Neuron (in vitro differentiated cells): ENCODE measurements around the gene EFNA1.
"Not testable (repeated sequence)": the region's sequence is repeated elsewhere in the genome, so short reads cannot be mapped to it uniquely, and the experiment has no call there.

Experiments
- H2AFZ ChIP-seq: one replicate; pipeline ENCODE4 v1.6.1; 2013; ENCODE audit warnings: low read depth, mild to moderate bottlenecking, inconsistent platforms, low read length, moderate library complexity
- H3K27me3 ChIP-seq: one replicate; pipeline ENCODE4 v1.6.1; 2013; ENCODE audit warnings: low read length; ENCODE audit not compliant: insufficient read depth
- H3K36me3 ChIP-seq: one replicate; pipeline ENCODE4 v1.6.1; 2013; ENCODE audit warnings: low read length; ENCODE audit not compliant: insufficient read depth
- H3K4me1 ChIP-seq: one replicate; pipeline ENCODE4 v1.6.1; 2013; ENCODE audit warnings: low read length; ENCODE audit not compliant: insufficient read depth
- H3K4me3 ChIP-seq: 2 replicates; pipeline ENCODE4 v1.5.1; 2013; ENCODE audit warnings: mild to moderate bottlenecking, low read length, moderate library complexity
- H3K9me3 ChIP-seq: one replicate; pipeline ENCODE4 v1.6.1; 2013; ENCODE audit warnings: low read length

Gene EFNA1

DNA sequence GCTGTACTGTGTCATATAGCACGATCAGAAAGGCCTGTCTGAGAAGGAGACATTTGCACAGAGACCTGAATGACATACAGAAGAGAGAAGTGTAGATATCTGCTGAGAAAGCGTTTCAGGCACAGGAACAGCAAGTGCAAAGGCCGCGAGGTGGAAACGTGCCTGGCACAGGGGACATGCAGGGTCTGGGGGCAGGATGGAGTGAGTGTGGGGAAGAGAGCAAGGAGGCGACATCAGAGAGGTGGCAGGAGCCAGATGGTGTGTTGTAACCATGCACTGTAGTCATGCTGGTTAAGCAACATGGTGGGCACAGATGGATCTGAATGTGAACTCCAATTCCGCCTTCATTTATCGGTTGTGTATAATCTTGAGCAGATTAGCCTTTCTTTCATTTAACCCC, 32.5 kb downstream of the EFNA1 start:
- Histone ChIP-seq H3K9me3 (no peaks in the 10 kb centered on the region), H3K4me1 (no peaks in the 10 kb centered on the region), H2AFZ (no peak overlapping the region), H3K36me3 (no peaks in the 10 kb centered on the region), H3K4me3 (no peak overlapping the region), H3K27me3 (peaks cover 9% of the 10 kb centered on the region)

DNA sequence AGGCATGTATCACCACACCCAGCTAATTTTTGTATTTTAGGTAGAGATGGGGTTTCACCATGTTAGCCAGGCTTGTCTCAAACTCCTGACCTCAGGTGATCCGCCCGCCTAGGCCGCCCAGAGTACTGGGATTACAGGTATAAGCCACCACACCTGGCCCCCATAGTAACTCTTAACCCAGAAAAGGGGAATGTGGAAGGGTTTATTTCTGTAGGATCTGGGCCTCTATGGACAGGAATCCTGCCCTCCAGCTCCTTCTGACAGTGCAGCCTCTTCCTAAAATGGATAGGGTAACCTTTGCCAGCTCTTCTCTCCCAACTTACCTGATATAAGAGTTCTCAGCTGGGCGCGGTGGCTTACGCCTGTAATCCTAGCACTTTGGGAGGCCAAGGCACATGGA, 35.0 kb downstream of the EFNA1 start:
- not testable (repeated sequence) for H3K27me3 ChIP-seq, H3K9me3 ChIP-seq, H3K36me3 ChIP-seq, H3K4me3 ChIP-seq, H3K4me1 ChIP-seq, H2AFZ ChIP-seq

DNA sequence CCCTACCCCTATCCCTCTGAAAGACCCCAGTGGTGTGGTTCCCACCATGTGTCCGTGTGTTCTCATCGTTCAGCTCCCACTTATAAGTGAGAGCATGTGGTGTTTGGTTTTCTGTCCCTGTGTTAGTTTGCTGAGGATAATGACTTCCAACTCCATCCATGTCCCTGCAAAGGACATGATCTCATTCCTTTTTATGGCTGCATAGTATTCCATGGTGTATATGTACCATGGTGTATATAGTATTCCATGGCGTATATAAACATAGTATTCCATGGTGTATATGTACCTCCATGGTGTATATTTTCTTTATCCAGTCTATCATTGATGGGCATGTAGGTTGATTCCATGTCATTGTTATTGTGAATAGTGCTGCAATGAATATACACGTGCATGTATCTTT, 36.1 kb downstream of the EFNA1 start:
- not testable (repeated sequence) for H2AFZ ChIP-seq, H3K9me3 ChIP-seq, H3K27me3 ChIP-seq, H3K36me3 ChIP-seq, H3K4me1 ChIP-seq, H3K4me3 ChIP-seq

DNA sequence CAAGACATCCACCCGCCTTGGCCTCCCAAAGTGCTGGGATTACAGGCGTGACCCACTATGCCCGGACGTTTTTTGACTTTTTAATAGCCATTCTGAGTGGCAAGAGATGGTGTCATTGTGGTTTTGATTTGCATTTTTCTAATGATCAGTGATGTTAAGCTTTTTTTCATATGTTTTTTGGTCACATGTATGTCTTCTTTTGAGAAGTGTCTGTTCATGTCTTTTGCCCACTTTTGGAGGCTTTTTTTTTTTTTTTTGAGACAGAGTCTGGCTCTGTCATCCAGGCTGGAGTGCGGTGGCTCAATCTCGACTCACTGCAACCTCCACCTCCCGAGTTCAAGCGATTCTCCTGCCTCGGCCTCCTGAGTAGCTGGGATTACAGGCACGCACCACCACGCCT, 36.9 kb downstream of the EFNA1 start:
- H3K4me1 ChIP-seq, result not testable (repeated sequence)

DNA sequence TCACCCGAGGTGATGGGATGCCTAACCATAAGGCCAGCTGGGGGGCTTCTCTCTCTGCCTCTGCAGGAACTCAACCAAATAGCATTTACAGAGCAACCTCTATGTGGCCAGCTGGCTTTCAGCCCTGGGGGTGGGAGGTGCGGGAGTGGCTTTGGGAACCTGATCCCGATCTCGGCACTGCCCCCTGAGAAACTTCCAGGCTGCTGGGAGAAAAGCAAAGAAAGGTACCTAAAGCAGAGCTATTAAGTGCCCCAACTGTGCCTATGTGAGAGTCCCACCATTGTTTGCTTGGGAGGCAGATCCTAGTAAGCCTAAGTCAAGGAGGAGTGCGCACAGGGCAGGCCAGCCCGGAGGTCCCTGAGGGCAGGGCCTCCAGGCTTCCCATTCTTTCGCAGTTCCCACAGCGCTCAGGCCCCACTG, 38.4 kb downstream of the EFNA1 start:
- Histone ChIP-seq H3K4me3 (no peak overlapping the region), H2AFZ (no peak overlapping the region), H3K9me3 (no peaks in the 10 kb centered on the region), H3K4me1 (peaks cover 10% of the 10 kb centered on the region), H3K27me3 (no peaks in the 10 kb centered on the region), H3K36me3 (peaks cover 16% of the 10 kb centered on the region)

More for the DNA sequence above, 36.9 kb downstream of the EFNA1 start:
- H3K9me3 ChIP-seq, H3K27me3 ChIP-seq, H3K4me3 ChIP-seq, H2AFZ ChIP-seq, H3K36me3 ChIP-seq: not testable (repeated sequence)

DNA sequence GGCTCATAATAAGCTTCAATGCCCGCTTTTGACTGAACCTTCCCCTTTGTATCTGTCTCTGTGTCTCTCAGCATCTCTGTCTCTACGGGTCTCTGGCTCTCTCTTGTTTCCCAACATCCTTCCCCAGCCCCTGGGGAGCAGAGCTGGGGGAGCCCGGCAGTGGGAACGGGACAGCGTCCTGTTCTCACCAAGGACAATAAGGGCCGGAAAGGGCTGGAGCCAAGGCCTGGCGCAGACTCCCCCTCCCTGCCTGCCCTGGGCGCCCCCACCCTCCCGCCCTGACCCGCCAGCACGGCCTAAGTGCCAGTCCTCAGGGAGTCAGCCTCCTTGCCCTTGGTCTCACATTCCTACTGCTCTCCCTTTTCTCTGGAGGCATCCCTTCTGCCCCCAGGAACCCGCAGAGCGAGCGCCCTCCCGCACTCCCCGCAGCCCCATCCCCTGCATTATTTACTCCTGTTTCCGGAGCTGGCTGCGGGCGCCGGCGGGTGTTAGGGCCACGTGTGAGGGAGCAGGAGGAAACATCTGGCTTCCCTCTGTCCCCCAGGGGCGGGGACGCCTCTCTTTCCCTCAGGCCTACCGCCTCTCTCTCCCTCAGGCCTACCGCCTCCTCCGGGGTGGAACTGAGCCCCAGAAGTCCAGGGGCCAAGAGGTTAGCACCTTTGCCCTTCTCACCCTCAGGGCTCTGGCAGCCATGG, 38.9 kb downstream of the EFNA1 start:
- H3K4me3 ChIP-seq, result no peak overlapping the region
- H3K27me3 ChIP-seq, result no peaks in the 10 kb centered on the region
- peaks cover 16% of the 10 kb centered on the region for H3K36me3 ChIP-seq
- H3K4me1 ChIP-seq, result peaks cover 10% of the 10 kb centered on the region
- H3K9me3 ChIP-seq, result no peaks in the 10 kb centered on the region
- no peak overlapping the region for H2AFZ ChIP-seq

DNA sequence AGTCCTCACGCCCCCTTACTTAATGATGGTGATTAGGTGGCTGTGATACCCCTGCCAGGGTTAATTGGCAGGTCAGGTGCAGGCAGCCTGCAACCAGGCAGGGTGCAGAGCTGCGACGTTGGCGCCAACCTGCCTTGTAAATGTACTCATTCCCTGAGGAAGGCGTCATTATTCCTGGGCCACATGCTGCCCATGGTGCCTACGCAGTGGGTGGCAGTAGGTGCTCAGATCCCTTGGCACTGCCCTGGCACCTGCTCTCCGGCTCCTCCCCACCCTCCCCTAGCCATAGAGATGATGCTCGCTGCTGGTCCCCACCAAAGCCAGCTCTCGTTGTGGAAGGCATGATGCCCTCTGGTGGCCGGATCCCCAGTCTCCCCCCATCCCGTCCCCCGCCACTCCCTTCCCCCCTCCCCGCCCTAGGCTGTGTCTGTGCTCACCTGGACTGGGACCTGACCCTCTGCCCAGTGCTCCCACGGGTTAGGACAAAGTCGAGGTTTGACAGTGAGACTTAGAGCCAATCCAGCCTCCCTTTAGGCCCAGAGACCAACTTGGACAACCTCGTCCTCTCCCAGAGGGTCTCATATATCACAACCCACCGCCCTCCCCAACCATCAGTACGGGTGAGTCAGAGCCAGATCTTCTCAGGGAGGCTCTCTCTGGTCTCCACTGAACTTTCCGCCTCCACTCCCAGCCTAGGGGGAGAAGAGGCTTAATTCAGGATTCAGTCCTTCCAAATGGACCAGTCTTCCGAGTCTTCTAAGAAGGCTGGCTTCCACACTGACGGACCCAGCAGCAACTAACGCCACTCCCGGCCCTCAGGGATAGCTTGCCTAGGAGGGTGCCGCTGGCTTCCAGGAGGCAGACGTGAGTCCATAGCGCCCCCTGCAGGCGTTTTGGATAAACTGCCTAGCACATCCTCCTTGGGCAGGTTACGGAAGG, 39.8 kb downstream of the EFNA1 start:
- peaks cover 16% of the 10 kb centered on the region for H3K36me3 ChIP-seq
- H3K27me3 ChIP-seq, result no peaks in the 10 kb centered on the region
- no peak overlapping the region for H3K4me3 ChIP-seq
- H3K4me1 ChIP-seq, result peaks cover 16% of the 10 kb centered on the region
- H3K9me3 ChIP-seq, result no peaks in the 10 kb centered on the region
- H2AFZ ChIP-seq, result no peak overlapping the region

DNA sequence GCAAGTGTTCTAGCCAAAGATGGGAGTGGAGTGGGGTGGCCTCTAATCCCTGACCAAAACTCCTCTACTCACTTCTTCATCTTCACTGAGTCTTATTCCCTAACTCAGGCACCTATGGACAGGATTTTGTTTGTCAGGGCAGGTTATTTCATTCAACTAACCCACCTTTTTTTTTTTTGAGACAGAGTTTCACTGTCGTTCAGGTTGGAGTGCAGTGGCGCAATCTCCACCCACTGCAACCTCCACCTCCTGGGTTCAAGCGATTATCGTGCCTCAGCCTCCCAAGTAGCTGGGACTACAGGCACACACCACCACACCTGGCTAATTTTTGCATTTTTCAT, 40.4 kb downstream of the EFNA1 start:
- Histone ChIP-seq H3K4me1 (peaks cover 18% of the 10 kb centered on the region), H3K36me3 (peaks cover 16% of the 10 kb centered on the region)
- H2AFZ ChIP-seq, H3K4me3 ChIP-seq, H3K9me3 ChIP-seq, H3K27me3 ChIP-seq: not testable (repeated sequence)

DNA sequence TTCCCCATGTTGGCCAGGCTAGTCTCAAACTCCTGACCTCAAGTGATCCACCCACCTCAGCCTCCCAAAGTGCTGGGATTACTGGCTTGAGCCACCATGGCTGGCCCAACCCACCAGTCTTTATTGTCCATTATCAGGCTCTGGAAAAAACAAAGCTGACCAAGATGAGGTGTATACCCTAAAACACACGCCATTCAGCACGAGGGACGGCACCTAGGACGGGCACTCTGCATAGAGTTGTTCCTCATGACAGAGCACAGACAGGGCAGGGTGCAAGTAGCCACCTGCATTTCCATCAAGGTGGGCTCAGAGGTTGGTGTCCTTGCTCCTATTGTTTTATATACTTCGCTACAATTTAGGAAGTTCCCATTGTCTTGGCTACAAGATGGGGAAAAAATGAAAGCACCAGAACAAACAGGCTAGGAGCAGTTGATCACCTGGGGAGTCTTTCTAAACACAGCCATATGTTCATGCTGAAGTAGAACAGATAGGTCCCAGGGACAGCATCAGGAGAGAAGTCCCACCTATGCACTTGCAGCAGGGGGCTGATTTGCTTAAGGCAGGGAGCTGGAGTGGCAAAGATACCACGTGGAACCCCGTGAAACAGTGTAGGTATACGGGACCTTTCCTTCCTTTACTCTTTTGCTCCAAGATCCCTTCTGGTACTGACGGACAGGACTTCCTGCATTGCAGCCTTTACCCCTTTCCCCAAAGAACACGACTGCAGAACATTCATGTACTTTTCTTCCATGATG, 41.0 kb downstream of the EFNA1 start:
- Histone ChIP-seq H3K4me1 (peaks cover 21% of the 10 kb centered on the region), H2AFZ (no peak overlapping the region), H3K4me3 (no peak overlapping the region), H3K27me3 (no peaks in the 10 kb centered on the region), H3K36me3 (peaks cover 16% of the 10 kb centered on the region), H3K9me3 (no peaks in the 10 kb centered on the region)

DNA sequence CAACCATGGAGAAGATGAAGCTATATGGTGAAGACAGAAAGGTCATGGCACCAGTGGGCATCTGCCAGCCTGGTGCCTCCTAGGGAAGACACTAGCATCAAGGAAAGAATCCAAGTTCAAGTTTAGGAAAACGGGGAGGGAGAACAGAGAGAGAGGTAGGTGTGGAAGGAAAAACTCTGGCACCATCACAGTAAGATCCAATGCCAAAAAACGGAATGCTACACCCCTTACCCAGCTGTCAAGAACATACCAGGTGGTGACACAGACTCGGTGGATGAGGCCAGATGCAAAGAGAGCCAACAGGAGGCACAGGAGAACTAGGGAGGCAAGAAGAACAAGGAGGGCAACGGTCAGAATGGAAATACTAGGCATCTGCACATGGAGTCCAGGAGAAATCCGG, 41.9 kb downstream of the EFNA1 start:
- H3K36me3 ChIP-seq, result peaks cover 16% of the 10 kb centered on the region
- H3K4me1 ChIP-seq, result peaks cover 27% of the 10 kb centered on the region
- no peak overlapping the region for H2AFZ ChIP-seq
- no peaks in the 10 kb centered on the region for H3K27me3 ChIP-seq
- no peaks in the 10 kb centered on the region for H3K9me3 ChIP-seq
- no peak overlapping the region for H3K4me3 ChIP-seq

DNA sequence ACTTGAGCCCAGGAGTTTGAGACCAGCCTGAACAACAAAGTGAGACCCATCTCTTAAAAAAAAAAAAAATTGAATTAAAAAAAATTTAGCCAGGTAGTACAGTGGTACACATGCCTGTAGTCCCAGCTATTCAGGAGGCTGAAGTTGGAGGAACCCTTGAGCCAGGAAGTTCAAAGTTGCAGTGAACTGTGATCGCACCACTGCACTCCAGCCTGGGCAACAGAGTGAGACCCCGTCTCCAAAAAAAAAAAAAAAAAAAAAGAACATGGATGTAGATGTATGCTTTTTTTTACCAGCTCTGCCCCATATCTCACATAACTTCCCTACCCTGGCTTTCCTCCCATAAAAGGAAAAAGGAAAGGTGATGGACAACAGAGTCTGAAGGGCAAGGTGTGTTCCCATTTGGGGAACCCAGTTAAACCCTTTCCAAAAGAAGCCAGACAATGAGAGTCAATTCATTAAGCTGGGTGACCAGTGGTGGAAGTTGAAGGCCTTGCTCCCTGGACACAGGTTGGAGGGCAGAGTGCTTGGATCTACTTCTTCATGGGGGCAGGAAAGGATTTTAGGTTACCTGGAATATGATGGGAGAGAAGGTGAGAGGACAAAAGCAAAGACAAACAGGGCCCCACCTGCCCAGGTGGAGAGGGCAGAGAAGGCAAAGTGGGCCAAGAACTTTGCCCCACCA, 42.6 kb downstream of the EFNA1 start:
- Histone ChIP-seq H3K27me3 (no peaks in the 10 kb centered on the region), H3K9me3 (no peaks in the 10 kb centered on the region), H3K4me3 (no peak overlapping the region), H2AFZ (no peak overlapping the region), H3K36me3 (peaks cover 16% of the 10 kb centered on the region), H3K4me1 (peaks cover 32% of the 10 kb centered on the region)

DNA sequence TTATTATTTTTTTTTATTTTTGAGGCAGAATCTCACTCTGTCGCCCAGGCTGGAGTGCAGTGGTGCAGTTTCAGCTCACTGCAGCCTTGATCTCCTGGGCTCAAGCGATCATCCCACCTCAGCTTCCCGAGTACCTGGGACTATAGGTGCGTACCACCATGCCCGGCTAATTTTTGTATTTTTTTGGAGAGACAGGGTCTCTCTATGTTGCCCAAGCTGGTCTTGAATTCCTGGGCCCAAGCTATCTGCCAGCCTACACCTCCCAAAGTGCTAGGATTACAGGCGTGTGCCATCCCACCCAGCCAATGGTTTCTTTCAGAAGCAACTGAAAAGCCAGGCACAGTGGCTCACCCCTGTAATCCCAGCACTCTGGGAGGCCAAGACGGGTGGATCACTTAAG, 43.1 kb downstream of the EFNA1 start:
- no peak overlapping the region for H3K4me3 ChIP-seq
- H3K4me1 ChIP-seq, result peaks cover 33% of the 10 kb centered on the region
- H3K36me3 ChIP-seq, result peaks cover 16% of the 10 kb centered on the region
- H2AFZ ChIP-seq, result no peak overlapping the region
- H3K27me3 ChIP-seq, result no peaks in the 10 kb centered on the region
- H3K9me3 ChIP-seq, result no peaks in the 10 kb centered on the region
